T-helper 1 cell treated with Interleukin-12 subunit alpha and Interleukin-12 subunit beta and Interleukin-4 antibody, amounts not matched to agents 30 μg/mL and 1 μg/mL, for 36 hours (primary cell): ENCODE results near the gene PUS1.

Experiments
- H3K27ac Mint-ChIP-seq: one replicate; pipeline ENCODE4 v1.8.0; 2021; ENCODE audit warnings: mild to moderate bottlenecking, mixed read lengths
- H3K27me3 Mint-ChIP-seq: one replicate; pipeline ENCODE4 v1.8.0; 2021; ENCODE audit warnings: low read depth, mixed read lengths
- H3K36me3 Mint-ChIP-seq: one replicate; pipeline ENCODE4 v1.8.0; 2021; ENCODE audit warnings: low read depth, mixed read lengths
- H3K4me1 Mint-ChIP-seq: one replicate; pipeline ENCODE4 v1.8.0; 2021; ENCODE audit warnings: low read depth, mixed read lengths
- H3K4me3 Mint-ChIP-seq: one replicate; pipeline ENCODE4 v1.8.0; 2021; ENCODE audit warnings: mild to moderate bottlenecking, moderate library complexity, mixed read lengths
- H3K9me3 Mint-ChIP-seq: one replicate; pipeline ENCODE4 v1.8.0; 2021; ENCODE audit warnings: mixed read lengths

The PUS1 gene

GRCh38 chr12:131930510-131930909 is 1.4 kb downstream of the PUS1 start:
- H3K27me3 Mint-ChIP-seq: no peaks in the 10 kb centered on the region
- no peaks in the 10 kb centered on the region for H3K9me3 Mint-ChIP-seq
- H3K27ac Mint-ChIP-seq: peak overlapping the region; percentile 87
- H3K4me3 Mint-ChIP-seq: peak overlapping the region; percentile 88
- H3K36me3 Mint-ChIP-seq: peaks cover 24% of the 10 kb centered on the region
- H3K4me1 Mint-ChIP-seq: peaks cover 12% of the 10 kb centered on the region

GRCh38 chr12:131933387-131933786 is 4.3 kb downstream of the PUS1 start:
- no peaks in the 10 kb centered on the region for H3K9me3 Mint-ChIP-seq
- no peak overlapping the region for H3K4me3 Mint-ChIP-seq
- no peak overlapping the region for H3K27ac Mint-ChIP-seq
- no peaks in the 10 kb centered on the region for H3K27me3 Mint-ChIP-seq
- peaks cover 24% of the 10 kb centered on the region for H3K36me3 Mint-ChIP-seq
- peaks cover 7% of the 10 kb centered on the region for H3K4me1 Mint-ChIP-seq

- no peaks in the 10 kb centered on the region for H3K27me3 Mint-ChIP-seq
- H3K9me3 Mint-ChIP-seq: no peaks in the 10 kb centered on the region
- H3K27ac Mint-ChIP-seq: no peak overlapping the region
- peaks cover 24% of the 10 kb centered on the region for H3K36me3 Mint-ChIP-seq
- H3K4me3 Mint-ChIP-seq: no peak overlapping the region
- H3K4me1 Mint-ChIP-seq: peaks cover 5% of the 10 kb centered on the region
Observed at GRCh38 chr12:131934535-131934934, 5.5 kb downstream of the PUS1 start.

GRCh38 chr12:131938082-131938481 is 9.0 kb downstream of the PUS1 start:
- Mint-ChIP-seq H3K36me3 (peaks cover 12% of the 10 kb centered on the region), H3K9me3 (no peaks in the 10 kb centered on the region), H3K4me3 (no peak overlapping the region), H3K4me1 (no peaks in the 10 kb centered on the region), H3K27me3 (no peaks in the 10 kb centered on the region), H3K27ac (no peak overlapping the region)

- Mint-ChIP-seq H3K4me3 (no peak overlapping the region), H3K9me3 (no peaks in the 10 kb centered on the region), H3K4me1 (no peaks in the 10 kb centered on the region), H3K27me3 (no peaks in the 10 kb centered on the region), H3K36me3 (peaks cover 8% of the 10 kb centered on the region), H3K27ac (no peak overlapping the region)
Observed at GRCh38 chr12:131939007-131939406, 9.9 kb downstream of the PUS1 start.

- Mint-ChIP-seq H3K4me1 (no peaks in the 10 kb centered on the region), H3K4me3 (no peak overlapping the region), H3K27me3 (no peaks in the 10 kb centered on the region), H3K9me3 (no peaks in the 10 kb centered on the region), H3K36me3 (peaks cover 3% of the 10 kb centered on the region), H3K27ac (no peak overlapping the region)
Observed at GRCh38 chr12:131940141-131940547, 11.1 kb downstream of the PUS1 start.

- peaks cover 3% of the 10 kb centered on the region for H3K36me3 Mint-ChIP-seq
- H3K4me3 Mint-ChIP-seq: no peak overlapping the region
- no peak overlapping the region for H3K27ac Mint-ChIP-seq
- no peaks in the 10 kb centered on the region for H3K27me3 Mint-ChIP-seq
- H3K4me1 Mint-ChIP-seq: no peaks in the 10 kb centered on the region
- H3K9me3 Mint-ChIP-seq: no peaks in the 10 kb centered on the region
Observed at GRCh38 chr12:131941116-131941986, 12.3 kb downstream of the PUS1 start.

- peaks cover 3% of the 10 kb centered on the region for H3K36me3 Mint-ChIP-seq
- no peaks in the 10 kb centered on the region for H3K9me3 Mint-ChIP-seq
- H3K4me3 Mint-ChIP-seq: no peak overlapping the region
Observed at GRCh38 chr12:131941987-131942341, 12.9 kb downstream of the PUS1 start.

GRCh38 chr12:131942671-131943070 is 13.6 kb downstream of the PUS1 start:
- Mint-ChIP-seq H3K36me3 (peaks cover 3% of the 10 kb centered on the region), H3K4me1 (peaks cover 4% of the 10 kb centered on the region), H3K9me3 (no peaks in the 10 kb centered on the region), H3K4me3 (no peak overlapping the region), H3K27ac (no peak overlapping the region), H3K27me3 (no peaks in the 10 kb centered on the region)

More at GRCh38 chr12:131941987-131942341, 12.9 kb downstream of the PUS1 start:
- H3K27ac Mint-ChIP-seq: no peak overlapping the region
- H3K27me3 Mint-ChIP-seq: no peaks in the 10 kb centered on the region
- H3K4me1 Mint-ChIP-seq: no peaks in the 10 kb centered on the region

GRCh38 chr12:131943389-131943788 is 14.3 kb downstream of the PUS1 start:
- Mint-ChIP-seq H3K4me1 (peaks cover 9% of the 10 kb centered on the region), H3K9me3 (no peaks in the 10 kb centered on the region), H3K4me3 (no peak overlapping the region), H3K27me3 (no peaks in the 10 kb centered on the region), H3K36me3 (peaks cover 3% of the 10 kb centered on the region), H3K27ac (no peak overlapping the region)

GRCh38 chr12:131943876-131944275 is 14.8 kb downstream of the PUS1 start:
- Mint-ChIP-seq H3K27me3 (no peaks in the 10 kb centered on the region), H3K4me1 (peaks cover 14% of the 10 kb centered on the region), H3K36me3 (peaks cover 3% of the 10 kb centered on the region), H3K27ac (no peak overlapping the region), H3K9me3 (no peaks in the 10 kb centered on the region), H3K4me3 (no peak overlapping the region)

GRCh38 chr12:131944601-131945251 is 15.7 kb downstream of the PUS1 start:
- H3K9me3 Mint-ChIP-seq: no peaks in the 10 kb centered on the region
- peak overlapping the region; percentile 31 for H3K27ac Mint-ChIP-seq
- no peaks in the 10 kb centered on the region for H3K27me3 Mint-ChIP-seq
- H3K36me3 Mint-ChIP-seq: peaks cover 3% of the 10 kb centered on the region
- no peak overlapping the region for H3K4me3 Mint-ChIP-seq
- peaks cover 14% of the 10 kb centered on the region for H3K4me1 Mint-ChIP-seq

GRCh38 chr12:131946757-131947156 is 17.7 kb downstream of the PUS1 start:
- Mint-ChIP-seq H3K27ac (no peak overlapping the region), H3K4me1 (peaks cover 14% of the 10 kb centered on the region), H3K36me3 (peaks cover 3% of the 10 kb centered on the region), H3K27me3 (no peaks in the 10 kb centered on the region), H3K4me3 (no peak overlapping the region), H3K9me3 (no peaks in the 10 kb centered on the region)

GRCh38 chr12:131947482-131948027 is 18.5 kb downstream of the PUS1 start:
- H3K27me3 Mint-ChIP-seq: no peaks in the 10 kb centered on the region
- no peaks in the 10 kb centered on the region for H3K9me3 Mint-ChIP-seq
- H3K4me1 Mint-ChIP-seq: peaks cover 17% of the 10 kb centered on the region
- H3K27ac Mint-ChIP-seq: peak overlapping the region; percentile 37
- peaks cover 3% of the 10 kb centered on the region for H3K36me3 Mint-ChIP-seq
- H3K4me3 Mint-ChIP-seq: no peak overlapping the region

- Mint-ChIP-seq H3K36me3 (peaks cover 3% of the 10 kb centered on the region), H3K9me3 (no peaks in the 10 kb centered on the region), H3K27ac (peak overlapping the region; percentile 78), H3K4me1 (peaks cover 24% of the 10 kb centered on the region), H3K4me3 (no peak overlapping the region), H3K27me3 (no peaks in the 10 kb centered on the region)
Observed at GRCh38 chr12:131948166-131948712, 19.2 kb downstream of the PUS1 start.
